Astrocyte (in vitro differentiated cells and primary cell): ENCODE data around the gene EDEM3. TPM values are rescaled to one million over a fixed set of nuclear protein-coding genes. Genes with fewer than 3 reads are reported as not detected.
A peak's percentile ranks its signal among the peaks of the same experiment; 100 is the strongest.

Source experiments
- DNase-seq: peaks from one replicate; pipeline ENCODE4 v3.0.0-alpha.2; 2010; ENCODE audit warnings: low read depth
- FAIRE-seq: peaks from 2 replicates; lab custom pipeline; 2011; peaks lifted over from hg19 to GRCh38; lab: Jason Lieb, UNC
- H2AFZ ChIP-seq: 2 replicates; pipeline ENCODE4 v1.6.0; 2012; ENCODE audit warnings: low read depth, low read length, inconsistent platforms
- H3K27ac ChIP-seq: 2 replicates; pipeline ENCODE4 v1.5.1; 2011; ENCODE audit warnings: low read depth, low read length, inconsistent platforms
- H3K27me3 ChIP-seq: 2 replicates; pipeline ENCODE4 v1.6.0; 2011; ENCODE audit warnings: low read length, inconsistent platforms; ENCODE audit not compliant: insufficient read depth
- H3K36me3 ChIP-seq: 2 replicates; pipeline ENCODE4 v1.5.1; 2011; ENCODE audit warnings: low read length, inconsistent platforms; ENCODE audit not compliant: insufficient read depth
- H3K4me1 ChIP-seq: 2 replicates; pipeline ENCODE4 v1.5.1; 2011; ENCODE audit warnings: low read length, inconsistent platforms; ENCODE audit not compliant: insufficient read depth
- H3K4me2 ChIP-seq: 2 replicates; pipeline ENCODE4 v1.6.0; 2012; ENCODE audit warnings: low read length, inconsistent platforms
- H3K4me3 ChIP-seq: 2 replicates; pipeline ENCODE4 v1.5.1; 2011; ENCODE audit warnings: low read depth, mild to moderate bottlenecking, low read length, inconsistent platforms; ENCODE audit not compliant: insufficient read depth
- H3K79me2 ChIP-seq: 2 replicates; pipeline ENCODE4 v1.6.0; 2012; ENCODE audit warnings: mild to moderate bottlenecking, low read length, inconsistent platforms; ENCODE audit not compliant: insufficient read depth
- H3K9ac ChIP-seq: 2 replicates; pipeline ENCODE4 v1.6.0; 2012; ENCODE audit warnings: mild to moderate bottlenecking, low read length, inconsistent platforms
- H3K9me3 ChIP-seq: 2 replicates; pipeline ENCODE4 v1.5.1; 2012; ENCODE audit warnings: low read depth, mild to moderate bottlenecking, low read length, inconsistent platforms; ENCODE audit not compliant: insufficient read depth
- H4K20me1 ChIP-seq: 2 replicates; pipeline ENCODE4 v1.6.0; 2012; ENCODE audit warnings: low read length, inconsistent platforms; ENCODE audit not compliant: insufficient read depth
- H3K27ac Mint-ChIP-seq: one replicate; pipeline ENCODE4 v1.8.0; 2021; ENCODE audit warnings: mild to moderate bottlenecking, mixed read lengths; ENCODE audit not compliant: unreplicated experiment
- H3K27me3 Mint-ChIP-seq: one replicate; pipeline ENCODE4 v1.8.0; 2021; ENCODE audit warnings: low read depth, mixed read lengths; ENCODE audit not compliant: unreplicated experiment
- H3K36me3 Mint-ChIP-seq: one replicate; pipeline ENCODE4 v1.8.0; 2021; ENCODE audit warnings: low read depth, mixed read lengths; ENCODE audit not compliant: unreplicated experiment
- H3K4me1 Mint-ChIP-seq: one replicate; pipeline ENCODE4 v1.8.0; 2021; ENCODE audit warnings: low read depth, mixed read lengths; ENCODE audit not compliant: unreplicated experiment
- H3K4me3 Mint-ChIP-seq: one replicate; pipeline ENCODE4 v1.8.0; 2021; ENCODE audit warnings: mild to moderate bottlenecking, moderate library complexity, mixed read lengths; ENCODE audit not compliant: unreplicated experiment
- H3K9me3 Mint-ChIP-seq: one replicate; pipeline ENCODE4 v1.8.0; 2021; ENCODE audit warnings: mild to moderate bottlenecking, mixed read lengths; ENCODE audit not compliant: unreplicated experiment
- CTCF ChIP-seq: IDR thresholded peaks from 2 replicates; pipeline ENCODE4 v1.5.1; 2011; ENCODE audit warnings: low read depth, mild to moderate bottlenecking, inconsistent platforms, low read length, moderate library complexity; ENCODE audit not compliant: insufficient read depth
- EZH2 ChIP-seq: IDR thresholded peaks from 2 replicates; pipeline ENCODE4 v1.6.1; 2012; ENCODE audit warnings: mild to moderate bottlenecking, low read length, inconsistent platforms; ENCODE audit not compliant: insufficient read depth
- total RNA-seq: library from RNA; stranded (reverse); gene quantifications from 2 replicates; pipeline ENCODE4 v1.2.1, GENCODE V29; 2021

EDEM3 gene
- total RNA-seq, 1 donor from 2014 or later, result 36.7 TPM

GRCh38 chr1:184753608-184754475 is 816 bp downstream of the EDEM3 start:
- FAIRE-seq (no peak), DNase-seq (peak; percentile 31)
- peak overlapping the region; percentile 94 for H3K9ac ChIP-seq
- H3K36me3 Mint-ChIP-seq, result no peaks in the 10 kb centered on the region
- peak overlapping the region; percentile 92 for H2AFZ ChIP-seq
- peak overlapping the region; percentile 92 for H3K4me3 Mint-ChIP-seq
- H4K20me1 ChIP-seq, result peaks cover 9% of the 10 kb centered on the region
- H3K27me3 ChIP-seq, result no peaks in the 10 kb centered on the region
- H3K27ac Mint-ChIP-seq, result peak overlapping the region; percentile 75
- H3K36me3 ChIP-seq, result no peaks in the 10 kb centered on the region
- TF ChIP-seq EZH2, result no peak
- TF ChIP-seq CTCF, result no peak
- peaks cover 12% of the 10 kb centered on the region for H3K4me1 Mint-ChIP-seq
- peaks cover 11% of the 10 kb centered on the region for H3K4me1 ChIP-seq
- H3K27ac ChIP-seq, result peak overlapping the region; percentile 93
- H3K9me3 Mint-ChIP-seq, result no peaks in the 10 kb centered on the region
- peaks cover 40% of the 10 kb centered on the region for H3K79me2 ChIP-seq
- H3K27me3 Mint-ChIP-seq, result no peaks in the 10 kb centered on the region
- H3K4me2 ChIP-seq, result peak overlapping the region; percentile 89
- no peaks in the 10 kb centered on the region for H3K9me3 ChIP-seq
- H3K4me3 ChIP-seq, result peak overlapping the region; percentile 75

GRCh38 chr1:184753117-184753516 is 1.5 kb downstream of the EDEM3 start:
- H3K27ac Mint-ChIP-seq, result peak overlapping the region; percentile 77
- no peak overlapping the region for H3K27ac ChIP-seq

More at GRCh38 chr1:184753117-184753516, 1.5 kb downstream of the EDEM3 start:
- H3K9ac ChIP-seq, result no peak overlapping the region
- no peaks in the 10 kb centered on the region for H3K36me3 Mint-ChIP-seq
- no peaks in the 10 kb centered on the region for H3K27me3 ChIP-seq
- H3K4me3 Mint-ChIP-seq, result peak overlapping the region; percentile 92
- H3K4me1 Mint-ChIP-seq, result peaks cover 12% of the 10 kb centered on the region
- TF ChIP-seq CTCF (no peak), EZH2 (no peak)
- no peaks in the 10 kb centered on the region for H3K27me3 Mint-ChIP-seq
- H3K4me3 ChIP-seq, result peak overlapping the region; percentile 75
- DNase-seq, result no peak
- H4K20me1 ChIP-seq, result peaks cover 9% of the 10 kb centered on the region
- no peaks in the 10 kb centered on the region for H3K9me3 ChIP-seq
- peak overlapping the region; percentile 89 for H3K4me2 ChIP-seq
- H3K9me3 Mint-ChIP-seq, result no peaks in the 10 kb centered on the region
- no peak for FAIRE-seq
- H3K36me3 ChIP-seq, result no peaks in the 10 kb centered on the region
- H3K4me1 ChIP-seq, result peaks cover 11% of the 10 kb centered on the region
- H3K79me2 ChIP-seq, result peaks cover 40% of the 10 kb centered on the region
- no peak overlapping the region for H2AFZ ChIP-seq
